GM12864 (cell line): ENCODE measurements around the gene REXO4.
A peak's percentile ranks its signal among the peaks of the same experiment; 100 is the strongest.

Source experiments
- DNase-seq: peaks from one replicate; pipeline ENCODE4 v3.0.0-alpha.2; 2011; ENCODE audit warnings: low read depth
- H3K4me3 ChIP-seq: 2 replicates; pipeline ENCODE4 v1.5.1; 2011; ENCODE audit warnings: mild to moderate bottlenecking, low read depth, low read length, control low read depth
- CTCF ChIP-seq: IDR thresholded peaks from 2 replicates; pipeline ENCODE4 v1.5.1; 2011; ENCODE audit warnings: low read depth, mild to moderate bottlenecking, moderate library complexity, low read length, control low read depth, inconsistent platforms; ENCODE audit errors: missing control alignments

The REXO4 gene

GRCh38 chr9:133461975-133462374, 44.2 kb upstream of the REXO4 start:
- H3K4me3 ChIP-seq: no peak overlapping the region
- DNase-seq: no peak
- TF ChIP-seq CTCF: peak; percentile 15

- no peak for TF ChIP-seq CTCF
- DNase-seq: no peak
- H3K4me3 ChIP-seq: peak overlapping the region; percentile 81
Observed at GRCh38 chr9:133460405-133461175, 42.8 kb upstream of the REXO4 start.

GRCh38 chr9:133459476-133460404, 41.9 kb upstream of the REXO4 start, which contains the start of gene CACFD1:
CACFD1 (plus strand) TSS chr9:133459978; CDS start chr9:133460067, 89 bp downstream.
- H3K4me3 ChIP-seq: peak within 1 kb of the TSS; percentile 81
- no peak for TF ChIP-seq CTCF
- peak; percentile 64 for DNase-seq

- no peak overlapping the region for H3K4me3 ChIP-seq
- TF ChIP-seq CTCF: no peak
- DNase-seq: no peak
Observed at GRCh38 chr9:133458643-133459312, 41.0 kb upstream of the REXO4 start.

- H3K4me3 ChIP-seq: no peak overlapping the region
- no peak for TF ChIP-seq CTCF
- DNase-seq: no peak
Observed at GRCh38 chr9:133457748-133458147, 39.9 kb upstream of the REXO4 start.

GRCh38 chr9:133457233-133457632, 39.4 kb upstream of the REXO4 start:
- no peak for TF ChIP-seq CTCF
- no peak for DNase-seq
- H3K4me3 ChIP-seq: no peak overlapping the region
